AG20443 (cell line): ENCODE results near the gene VSIG10.

ENCODE experiments used
- DNase-seq: peaks from one replicate; pipeline ENCODE4 v3.0.0; 2012; ENCODE audit warnings: low spot score, mixed read lengths

VSIG10 gene

DNA sequence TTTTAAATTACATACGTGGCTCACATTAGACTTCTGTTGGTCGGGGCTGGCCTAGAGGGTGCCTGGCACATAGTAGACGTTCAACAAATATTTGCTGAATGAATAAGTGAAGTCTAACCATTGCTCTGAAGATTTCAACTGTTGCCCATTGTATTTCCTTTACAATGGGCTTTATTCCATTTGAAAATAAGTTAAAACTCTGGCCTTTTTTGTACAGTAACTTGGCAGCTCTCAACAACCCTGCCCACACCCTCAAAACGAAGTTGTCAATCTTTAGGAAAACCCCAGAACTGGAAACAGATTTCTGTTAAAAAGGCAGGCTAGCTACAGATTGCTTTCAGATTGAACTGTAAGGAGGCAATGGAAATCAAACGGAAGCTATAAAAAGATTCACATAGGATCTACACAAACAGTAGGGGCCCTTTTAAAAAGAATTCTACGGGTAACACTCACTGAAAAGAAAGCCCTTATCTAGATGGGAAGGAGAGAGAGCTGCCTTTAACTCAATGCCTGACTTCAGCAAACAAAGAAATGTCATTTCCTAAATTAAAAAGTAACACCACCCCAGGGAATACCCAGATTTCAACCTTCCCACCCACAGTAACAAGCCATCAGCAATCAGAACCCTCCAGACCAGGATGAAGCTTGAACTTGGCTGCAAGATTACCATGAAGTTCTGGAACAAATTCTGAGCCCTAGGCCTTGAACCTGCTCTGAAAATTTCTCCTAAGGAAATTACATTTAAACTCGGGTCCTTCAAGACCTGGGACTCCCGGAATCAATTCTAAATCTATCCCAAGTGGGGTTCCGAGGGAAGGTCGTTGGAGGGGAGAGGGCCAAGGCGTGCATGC is 44.2 kb downstream of the VSIG10 start:
- DNase-seq = peak; percentile 39

DNA sequence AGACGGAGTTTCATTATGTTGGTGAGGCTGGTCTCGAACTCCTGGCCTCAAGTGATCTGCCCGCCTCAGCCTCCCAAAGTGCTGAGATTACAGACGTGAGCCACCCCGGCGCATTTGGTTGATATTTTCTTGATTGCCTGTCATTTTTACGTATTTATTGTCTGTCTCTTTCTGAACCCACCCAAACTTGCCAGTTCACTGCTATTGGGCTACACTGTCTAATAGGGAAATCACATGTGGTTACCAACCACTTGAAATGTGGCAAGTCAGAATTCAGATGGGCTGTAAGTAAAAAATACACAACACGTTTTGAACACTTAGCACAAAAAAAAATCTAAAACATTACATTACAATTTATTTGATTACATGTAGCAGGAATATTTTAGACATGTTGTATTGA is 44.9 kb downstream of the VSIG10 start:
- peak; percentile 2 for DNase-seq

DNA sequence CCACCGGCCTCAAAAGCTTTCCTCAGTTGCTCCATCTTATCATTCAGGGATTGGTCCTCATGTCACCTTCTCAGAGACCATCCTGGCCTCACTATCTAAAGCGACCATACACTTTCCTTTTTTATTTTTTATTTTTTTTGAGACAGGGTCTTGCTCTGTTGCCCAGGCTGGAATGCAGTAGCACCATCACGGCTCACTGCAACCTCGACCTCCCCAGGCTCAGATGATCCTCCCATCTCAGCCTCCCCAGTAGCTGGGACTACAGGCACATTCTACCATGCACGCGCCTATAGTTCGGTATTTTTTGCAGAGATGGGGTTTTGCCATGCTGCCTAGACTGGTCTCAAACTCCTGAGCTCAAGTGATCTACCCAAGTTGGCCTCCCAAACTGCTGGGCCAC is 45.6 kb downstream of the VSIG10 start:
- no peak for DNase-seq

DNA sequence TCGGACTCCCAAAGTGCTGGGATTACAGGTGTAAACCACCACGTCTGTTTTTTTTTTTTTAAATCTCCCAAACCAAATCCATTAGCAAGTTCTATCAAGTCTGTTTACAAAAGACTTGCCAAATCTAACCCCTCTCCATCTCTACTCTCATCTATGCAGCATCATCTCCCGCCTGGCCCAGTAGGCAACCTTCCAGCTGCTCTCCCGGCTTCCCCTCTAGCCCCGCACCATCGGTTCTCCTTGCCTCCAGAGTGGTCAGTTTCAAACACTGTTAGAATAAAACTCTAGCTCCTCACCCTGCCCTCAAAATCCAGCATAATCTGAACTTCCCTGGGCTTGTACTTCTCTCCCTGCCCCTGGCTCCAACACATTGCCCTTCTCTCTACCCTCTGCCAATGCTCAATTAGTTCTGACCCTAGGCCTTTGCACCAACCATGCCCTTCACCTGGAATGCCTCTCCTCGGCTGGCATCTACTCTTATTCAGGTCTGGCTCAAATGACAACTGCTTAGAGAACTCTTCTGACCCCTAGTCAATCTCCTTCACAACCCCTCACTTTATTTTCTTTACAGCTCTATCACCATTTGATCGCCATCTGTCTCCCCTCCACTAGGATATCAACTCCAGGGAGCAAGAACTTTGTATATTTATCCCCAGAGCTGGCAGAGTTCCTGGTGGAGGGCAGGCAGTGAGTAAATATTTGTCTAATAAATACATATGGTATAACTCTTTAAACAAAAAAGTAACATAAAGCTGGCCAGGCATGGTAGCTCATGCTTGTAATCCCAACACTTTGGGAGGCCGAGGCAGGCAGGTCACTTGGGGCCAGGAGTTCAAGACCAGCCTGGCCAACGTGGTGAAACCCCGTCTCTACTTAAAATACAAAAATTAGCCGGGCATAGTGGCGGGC is 47.7 kb downstream of the VSIG10 start:
- DNase-seq = no peak

DNA sequence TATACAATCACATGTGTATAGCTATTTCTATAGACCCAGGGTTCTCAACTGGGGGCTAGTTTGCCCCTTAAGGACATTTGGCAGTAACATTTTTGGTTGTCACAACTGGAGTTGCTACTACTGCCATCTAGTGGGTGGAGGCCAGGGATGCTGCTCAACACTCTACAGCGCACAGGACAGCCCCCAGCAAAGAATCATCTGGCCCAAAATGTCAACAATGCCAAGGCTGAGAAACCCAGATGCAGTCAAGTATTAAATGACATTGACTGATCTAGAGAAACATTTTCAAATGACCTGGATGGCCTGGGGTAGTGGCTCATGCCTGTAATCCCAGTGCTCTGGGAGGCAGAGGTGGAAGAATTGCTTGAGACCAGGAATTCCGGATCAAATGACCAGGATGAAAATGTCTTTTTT is 48.7 kb downstream of the VSIG10 start:
- DNase-seq = peak; percentile 20

DNA sequence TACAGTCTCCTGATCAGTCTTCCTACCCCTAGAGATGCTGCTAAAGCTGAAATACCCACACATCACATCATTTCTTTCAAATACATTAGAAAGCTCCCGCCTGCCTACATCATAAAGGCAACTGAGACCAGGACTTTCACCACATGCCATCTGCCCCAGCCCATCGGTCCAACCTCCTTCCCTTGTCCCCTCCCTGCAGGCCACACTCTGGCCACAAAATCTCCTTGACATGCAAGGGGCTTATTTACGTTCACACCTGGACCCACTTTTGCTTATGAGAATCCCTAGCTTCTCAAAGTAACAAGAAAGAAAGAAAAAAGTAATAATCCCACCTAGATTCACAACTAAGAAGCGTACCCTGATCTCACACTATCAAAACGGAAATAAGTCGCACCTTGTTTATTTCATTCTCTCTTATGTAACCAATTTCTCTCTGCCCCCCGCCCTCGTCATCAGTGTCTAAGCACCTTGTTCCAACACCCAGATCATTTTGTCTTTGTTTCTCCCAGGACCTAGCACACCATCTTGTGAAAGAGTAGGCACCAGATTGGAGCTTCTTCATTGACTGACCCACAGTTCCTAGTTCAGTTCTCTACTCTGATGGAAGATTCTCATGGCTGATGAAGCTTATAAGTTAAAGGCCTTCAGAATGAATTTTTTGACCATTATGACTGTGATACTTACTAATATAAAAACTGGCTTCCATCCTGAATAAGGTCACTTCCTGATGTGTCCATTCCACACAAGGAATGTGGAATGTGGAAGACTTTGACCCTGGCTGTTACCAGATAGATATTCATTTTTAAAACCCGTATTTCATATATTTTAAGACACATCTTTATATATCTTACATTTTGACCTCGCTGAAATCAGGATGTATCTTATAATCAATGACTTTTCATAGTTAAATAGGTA is 50.5 kb downstream of the VSIG10 start:
- no peak for DNase-seq

DNA sequence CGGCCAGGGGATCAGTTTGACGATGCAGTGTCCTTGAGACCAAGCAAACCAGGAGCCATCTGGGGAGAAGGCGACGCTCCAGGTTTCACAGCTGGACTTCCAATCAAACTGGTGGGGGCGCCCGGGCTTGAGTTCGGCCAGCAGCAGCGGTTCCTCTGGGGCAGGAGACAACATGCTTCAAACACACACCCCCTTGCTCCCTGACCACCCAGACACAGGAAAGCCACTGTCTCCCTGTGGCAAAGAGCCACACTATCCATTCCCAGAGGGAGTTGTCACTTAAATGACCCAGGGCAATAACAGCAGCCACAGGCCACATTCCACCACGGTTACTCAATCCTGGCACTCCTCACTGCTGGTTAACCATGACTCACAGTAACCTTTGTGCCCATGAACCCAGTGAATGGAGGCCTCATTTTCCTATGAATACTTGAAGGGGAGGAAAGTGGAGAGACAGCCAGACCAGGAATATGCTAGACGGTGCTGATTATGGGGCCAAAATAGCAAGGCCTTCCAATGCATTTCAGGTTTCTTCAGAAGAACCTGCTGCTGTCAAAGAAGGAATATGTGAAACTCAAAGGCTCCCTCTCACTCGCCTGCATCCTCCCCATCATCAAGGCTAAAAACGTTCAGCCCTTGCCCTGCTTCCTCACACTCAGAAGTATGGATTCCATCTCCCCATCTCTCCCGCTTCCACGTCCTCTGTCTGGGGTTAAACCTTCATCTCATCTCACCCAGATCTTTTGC is 51.3 kb downstream of the VSIG10 start:
- peak; percentile 94 for DNase-seq

DNA sequence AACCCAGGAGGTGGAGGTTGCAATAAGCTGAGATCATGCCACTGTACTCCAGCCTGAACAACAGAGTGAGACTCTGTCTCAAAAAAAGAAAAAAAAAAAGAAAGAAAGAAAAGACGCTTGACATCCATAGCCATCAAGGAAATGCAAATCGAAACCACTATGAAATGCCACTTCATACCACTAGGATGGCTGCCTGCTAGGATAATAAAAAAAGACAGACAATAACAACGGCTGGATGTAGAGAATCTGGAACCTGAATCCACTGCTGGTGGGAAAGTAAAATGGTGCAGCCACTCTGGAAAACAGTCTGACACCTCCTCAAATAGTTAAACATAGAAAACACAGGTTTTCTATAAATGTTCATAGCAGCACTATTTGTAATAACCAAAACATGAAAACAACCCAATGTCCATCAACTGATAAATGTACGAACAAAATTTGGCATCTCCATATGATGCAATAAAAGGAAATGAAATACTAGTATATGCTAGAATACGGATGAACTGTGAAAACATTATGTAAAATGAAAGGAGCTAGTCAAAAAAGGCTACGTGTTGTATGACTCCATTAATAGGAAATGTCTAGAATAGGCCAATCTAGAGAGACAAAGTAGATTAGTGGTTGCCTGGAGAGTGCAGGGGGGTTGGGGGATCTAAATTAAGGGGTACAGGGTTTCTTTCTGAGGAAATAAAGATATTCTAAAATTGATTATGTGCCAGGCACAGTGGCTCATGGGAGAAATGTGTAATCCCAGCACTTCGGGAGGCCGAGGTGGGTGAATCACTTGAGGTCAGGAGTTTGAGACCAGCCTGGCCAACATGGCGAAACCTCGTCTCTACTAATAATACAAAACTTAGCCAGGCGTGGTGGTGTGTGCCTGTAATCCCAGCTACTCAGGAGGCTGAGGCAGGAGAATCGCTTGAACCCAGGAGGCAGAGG is 52.6 kb downstream of the VSIG10 start:
- DNase-seq = no peak

DNA sequence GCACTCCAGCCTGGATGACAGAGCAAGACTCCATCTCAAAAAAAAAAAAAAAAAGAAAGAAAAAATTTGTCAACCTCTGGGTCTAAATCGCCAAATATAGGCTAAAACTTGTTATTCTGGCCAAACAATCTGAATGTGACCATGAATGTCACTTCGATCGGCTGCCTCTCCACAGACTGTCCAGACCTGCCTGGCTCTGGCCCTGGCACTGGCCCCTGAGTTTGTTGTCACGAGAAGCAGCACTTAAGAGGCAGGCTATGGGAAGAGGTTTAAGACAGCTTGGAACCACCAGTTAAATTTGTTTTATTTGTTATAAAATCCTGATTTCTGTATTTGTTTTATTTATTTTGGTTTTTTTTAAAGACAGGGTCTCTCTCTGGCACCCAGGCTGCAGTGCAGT is 57.4 kb downstream of the VSIG10 start:
- no peak for DNase-seq

DNA sequence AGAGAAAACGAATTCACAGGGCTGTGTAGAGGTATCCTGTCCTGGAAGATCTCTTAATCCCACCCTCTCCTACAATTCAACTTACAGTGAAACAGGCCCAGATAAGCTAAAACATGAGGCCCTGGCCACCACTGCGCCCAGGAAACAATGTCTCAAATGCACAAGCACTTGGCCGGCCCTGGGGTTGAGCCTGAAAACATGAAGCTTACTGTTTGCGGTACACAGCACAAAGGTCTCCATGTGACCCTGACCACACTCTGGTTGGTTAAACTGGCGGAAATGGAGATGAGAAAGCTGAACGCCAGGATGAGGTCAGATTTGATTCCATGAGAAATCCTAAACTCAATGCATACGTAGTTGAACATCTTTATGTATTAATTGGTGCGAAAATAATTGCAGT is 59.2 kb downstream of the VSIG10 start:
- no peak for DNase-seq

DNA sequence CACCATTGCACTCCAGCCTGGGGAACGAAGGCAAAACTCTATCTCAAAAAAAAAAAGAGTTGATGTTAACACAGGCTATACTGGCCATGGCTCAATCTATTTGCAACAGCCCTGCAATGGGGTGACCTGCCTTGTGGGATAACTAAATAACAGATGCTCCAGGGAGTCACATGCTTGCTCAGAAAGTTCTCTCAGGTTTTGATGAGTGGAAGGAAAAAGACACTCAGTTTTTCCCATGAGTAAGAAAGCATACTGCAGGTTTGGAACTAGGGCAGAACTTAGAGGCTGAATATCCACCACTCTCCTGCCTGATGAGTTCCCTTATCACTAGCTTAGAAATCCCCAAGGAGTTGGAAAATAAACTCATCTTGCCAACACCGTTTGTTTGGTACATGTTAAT is 59.7 kb downstream of the VSIG10 start:
- no peak for DNase-seq

DNA sequence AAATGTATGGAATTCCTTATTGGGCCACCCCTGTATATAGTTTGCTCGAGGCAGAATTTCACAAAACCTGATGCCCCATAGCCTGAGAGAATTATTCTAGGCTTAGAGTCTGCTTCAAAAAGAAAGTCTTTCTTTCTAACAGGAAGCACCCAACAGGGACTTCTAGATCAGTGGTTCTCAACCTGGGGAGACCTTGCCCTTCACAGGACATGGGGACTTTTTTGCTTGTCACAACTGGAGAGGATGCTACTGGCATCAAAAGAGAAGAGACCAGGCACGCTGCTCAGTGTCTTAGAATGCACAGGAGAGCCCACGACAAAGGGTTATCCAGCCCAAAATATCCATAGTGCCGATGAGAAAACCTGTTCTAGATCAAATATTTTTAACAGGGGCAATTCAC is 61.7 kb downstream of the VSIG10 start:
- DNase-seq = no peak

DNA sequence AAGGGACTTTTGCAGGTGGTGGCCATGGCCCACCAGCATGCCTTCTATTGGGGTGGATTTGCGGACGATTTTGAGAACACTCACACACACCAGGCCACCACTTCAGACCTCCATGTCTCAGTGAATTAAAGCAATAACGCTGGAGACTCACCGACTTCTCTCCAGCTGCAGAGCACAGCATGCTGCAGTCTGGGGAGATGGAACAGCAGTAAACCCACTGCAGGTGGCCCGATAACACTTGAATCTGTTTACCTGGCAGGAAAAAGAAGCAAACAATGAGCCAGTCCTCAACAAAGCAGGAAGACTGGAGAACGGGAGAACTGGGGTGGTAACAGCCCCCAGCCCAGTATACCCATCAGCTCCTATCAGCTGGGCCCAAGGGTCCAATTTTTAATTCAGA is 65.7 kb downstream of the VSIG10 start:
- DNase-seq = no peak

DNA sequence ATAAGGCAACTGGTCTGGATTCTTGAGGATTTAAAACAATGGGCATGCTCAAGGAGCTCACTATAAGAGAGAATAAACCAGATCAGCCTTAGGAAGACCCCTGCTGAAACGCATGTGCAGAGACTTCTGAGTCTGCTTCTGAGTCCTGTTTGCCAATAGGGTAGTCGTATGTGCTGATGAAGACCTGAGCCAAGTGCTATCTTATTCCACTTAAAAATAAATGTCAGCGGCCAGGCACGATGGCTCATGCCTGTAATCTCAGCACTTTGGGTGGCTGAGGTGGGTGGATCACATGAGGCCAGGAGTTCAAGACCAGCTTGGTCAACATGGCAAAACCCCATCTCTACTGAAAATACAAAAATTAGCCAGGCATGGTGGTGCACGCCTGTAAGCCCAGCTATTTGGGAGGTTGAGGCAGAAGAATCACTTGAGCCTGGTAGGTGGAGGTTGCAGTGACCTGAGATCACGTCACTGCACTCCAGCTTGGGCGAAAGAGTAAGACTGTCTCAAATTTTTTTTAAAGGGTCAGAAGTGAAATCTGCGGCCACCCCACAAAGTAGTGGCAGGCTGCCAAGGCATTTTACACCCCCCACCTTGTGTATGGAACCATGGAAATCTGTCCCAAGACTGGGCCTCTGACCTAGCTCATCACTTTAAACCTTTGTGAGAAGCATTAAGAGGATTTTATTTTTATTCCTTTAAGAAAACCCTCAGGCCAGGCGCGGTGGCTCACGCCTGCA is 67.0 kb downstream of the VSIG10 start:
- DNase-seq = no peak

DNA sequence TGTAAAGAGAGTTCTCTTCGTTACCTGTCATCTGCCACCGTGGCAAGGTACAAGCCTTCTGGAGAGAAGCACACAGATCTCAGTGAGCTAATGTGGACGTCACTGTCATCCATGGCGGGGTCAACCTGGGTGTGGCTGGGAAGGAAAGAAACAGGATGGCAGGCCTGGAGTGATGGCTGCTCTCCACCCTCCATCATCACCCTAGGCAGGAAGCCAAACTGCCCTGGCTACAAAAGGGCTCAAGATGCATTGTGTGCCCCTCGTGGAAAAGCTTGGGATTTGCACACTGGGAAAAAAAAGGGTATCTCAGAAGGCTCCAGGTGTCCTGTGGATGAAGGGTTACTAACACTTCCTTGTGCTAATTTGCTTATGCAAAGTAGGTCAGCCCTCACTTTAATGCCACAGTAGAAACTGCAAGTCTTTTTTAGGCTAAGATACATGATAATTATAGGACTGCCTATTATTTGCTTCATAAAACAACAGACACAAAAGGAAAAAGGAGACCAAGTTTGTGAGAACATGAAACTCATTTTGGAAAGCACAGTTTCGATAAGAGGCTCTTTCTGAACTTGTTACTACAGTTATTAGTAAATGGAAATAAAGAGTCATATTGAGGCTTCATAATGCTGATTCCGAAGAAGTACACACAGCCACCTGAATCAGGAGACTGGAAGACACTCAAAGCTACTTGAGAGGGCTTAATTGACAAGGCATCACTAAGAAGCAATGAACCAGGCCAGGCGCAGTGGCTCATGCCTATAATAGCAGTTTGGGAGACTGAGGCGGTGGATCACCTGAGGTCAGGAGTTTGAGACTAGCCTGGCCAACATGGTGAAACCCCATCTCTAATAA is 68.4 kb downstream of the VSIG10 start:
- peak; percentile 37 for DNase-seq

DNA sequence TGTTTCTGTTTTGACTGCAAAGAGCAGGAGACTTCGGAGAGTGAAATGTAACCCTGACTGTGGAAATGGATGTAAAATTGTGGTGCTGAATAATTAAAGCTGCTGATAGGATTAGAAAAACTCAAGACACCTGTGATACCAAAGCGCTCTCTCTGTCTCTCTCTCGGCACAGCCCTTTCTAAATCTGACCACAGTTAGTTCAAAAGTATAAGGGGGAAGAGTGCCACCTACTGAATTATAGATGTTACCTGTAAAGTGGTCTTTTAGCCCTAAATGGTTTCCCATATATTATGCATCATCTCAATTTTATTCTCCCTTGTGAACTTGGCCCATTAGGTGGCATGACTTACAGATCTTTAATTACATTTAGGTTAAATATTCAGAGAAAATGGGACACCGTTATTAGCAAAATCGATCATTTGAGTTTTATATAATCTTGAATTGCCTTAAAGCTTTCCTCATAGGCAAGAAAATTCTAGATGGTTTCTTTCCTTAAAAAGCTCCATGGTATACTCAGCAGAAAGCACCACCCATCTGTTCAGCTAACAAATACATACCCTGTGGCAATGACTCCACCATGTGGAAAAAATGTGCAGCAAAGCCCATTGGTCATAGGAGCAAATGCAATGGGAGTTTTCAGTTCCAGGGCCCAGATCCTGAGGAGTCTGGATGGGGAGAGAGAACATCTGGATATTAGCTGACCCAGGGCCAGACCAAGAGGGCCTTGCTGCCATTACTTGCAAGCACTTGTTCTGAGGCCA is 69.2 kb downstream of the VSIG10 start:
- DNase-seq = peak; percentile 68

DNA sequence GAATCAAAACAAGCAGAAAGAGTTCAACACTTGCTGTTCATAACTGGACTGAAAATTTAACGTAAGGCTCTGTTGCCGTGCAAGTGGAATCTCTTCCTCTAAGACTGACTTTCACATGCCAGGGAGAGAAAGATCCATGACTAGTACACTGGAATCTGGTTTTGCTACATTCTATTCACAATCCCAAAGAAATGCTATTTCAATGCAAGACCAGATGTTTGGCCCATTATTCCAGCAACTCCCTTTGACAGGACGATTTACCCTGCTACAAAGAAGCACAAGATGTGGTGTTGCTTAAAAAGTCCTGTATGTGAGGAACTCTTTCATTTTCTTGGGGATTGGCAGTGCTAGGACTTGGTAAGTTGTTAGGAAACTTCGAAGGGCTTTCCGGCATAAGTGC is 69.9 kb downstream of the VSIG10 start:
- peak; percentile 40 for DNase-seq

DNA sequence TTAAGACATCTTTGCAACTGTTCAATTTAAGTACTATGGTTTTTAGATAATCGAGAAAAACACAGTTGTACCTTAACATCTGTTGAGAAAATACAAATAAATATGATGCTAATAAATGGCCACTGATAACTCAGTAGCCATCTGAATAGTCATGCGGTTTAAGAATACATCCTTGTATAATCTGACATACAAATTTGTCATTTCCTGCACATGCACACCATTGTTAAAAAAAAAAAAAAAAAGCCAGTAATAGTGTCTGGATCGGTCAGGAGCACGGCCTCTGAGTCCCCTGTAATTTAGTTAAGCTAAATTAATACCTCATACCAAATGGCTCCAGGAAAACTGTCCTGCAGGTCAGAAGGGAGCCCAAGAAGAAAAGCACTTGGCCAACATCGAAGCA is 70.5 kb downstream of the VSIG10 start:
- no peak for DNase-seq
